AG04449 (cell line): ENCODE data around the gene ZFHX3.

ENCODE experiments used
- CTCF ChIA-PET: fragments of 350-600 bp; formaldehyde crosslinking; extraction: SDS; loops from one replicate; lab custom pipeline; 2021; ENCODE audit warnings: antibody characterized with exemption; lab: Yijun Ruan, JAX
- POLR2A ChIA-PET: fragments of 400-600, 350-600 bp; formaldehyde crosslinking; extraction: SDS; loops from one replicate; lab custom pipeline; 2020; ENCODE audit warnings: antibody characterized with exemption, inconsistent platforms; lab: Yijun Ruan, JAX
- DNase-seq: peaks from one replicate; pipeline ENCODE4 v3.0.0-alpha.2; 2010; ENCODE audit warnings: low read depth, low spot score
- H3K4me3 ChIP-seq: 2 replicates; pipeline ENCODE4 v1.5.1; 2011; ENCODE audit warnings: low read depth, mild to moderate bottlenecking, control low read depth, low read length
- TF ChIP-seq, protein P1 (sequence below): IDR thresholded peaks from one replicate; pipeline ENCODE4 v1.5.1; 2011; ENCODE audit warnings: mild to moderate bottlenecking, moderate library complexity, low read length, control low read depth, inconsistent platforms; ENCODE audit not compliant: insufficient read depth; ENCODE audit errors: missing control alignments

The ZFHX3 gene

DNA sequence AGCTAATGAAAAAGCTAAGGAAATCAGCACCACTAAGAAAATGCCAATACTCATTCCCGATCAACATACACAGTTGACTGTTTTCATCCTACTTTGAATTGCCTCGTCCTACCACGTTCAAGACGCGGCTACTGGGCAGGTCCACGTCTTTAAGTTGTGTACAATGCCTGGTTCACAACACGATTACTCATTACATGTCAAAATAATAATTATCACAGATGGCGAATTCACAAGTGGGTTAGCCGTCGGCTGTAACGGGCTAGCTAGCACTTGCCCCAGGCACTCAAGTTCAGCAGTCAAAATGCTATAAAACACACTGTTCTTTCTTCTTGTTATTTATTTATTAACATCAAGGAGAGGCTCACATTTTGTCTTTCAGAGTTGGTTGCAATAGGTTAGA lies 124.2 kb downstream of the ZFHX3 start:
- DNase-seq = no peak
- TF ChIP-seq, protein P1, sequence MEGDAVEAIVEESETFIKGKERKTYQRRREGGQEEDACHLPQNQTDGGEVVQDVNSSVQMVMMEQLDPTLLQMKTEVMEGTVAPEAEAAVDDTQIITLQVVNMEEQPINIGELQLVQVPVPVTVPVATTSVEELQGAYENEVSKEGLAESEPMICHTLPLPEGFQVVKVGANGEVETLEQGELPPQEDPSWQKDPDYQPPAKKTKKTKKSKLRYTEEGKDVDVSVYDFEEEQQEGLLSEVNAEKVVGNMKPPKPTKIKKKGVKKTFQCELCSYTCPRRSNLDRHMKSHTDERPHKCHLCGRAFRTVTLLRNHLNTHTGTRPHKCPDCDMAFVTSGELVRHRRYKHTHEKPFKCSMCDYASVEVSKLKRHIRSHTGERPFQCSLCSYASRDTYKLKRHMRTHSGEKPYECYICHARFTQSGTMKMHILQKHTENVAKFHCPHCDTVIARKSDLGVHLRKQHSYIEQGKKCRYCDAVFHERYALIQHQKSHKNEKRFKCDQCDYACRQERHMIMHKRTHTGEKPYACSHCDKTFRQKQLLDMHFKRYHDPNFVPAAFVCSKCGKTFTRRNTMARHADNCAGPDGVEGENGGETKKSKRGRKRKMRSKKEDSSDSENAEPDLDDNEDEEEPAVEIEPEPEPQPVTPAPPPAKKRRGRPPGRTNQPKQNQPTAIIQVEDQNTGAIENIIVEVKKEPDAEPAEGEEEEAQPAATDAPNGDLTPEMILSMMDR = no peak
- POLR2A ChIA-PET = no interaction called here
- H3K4me3 ChIP-seq = no peak overlapping the region
- CTCF ChIA-PET = no interaction called here

DNA sequence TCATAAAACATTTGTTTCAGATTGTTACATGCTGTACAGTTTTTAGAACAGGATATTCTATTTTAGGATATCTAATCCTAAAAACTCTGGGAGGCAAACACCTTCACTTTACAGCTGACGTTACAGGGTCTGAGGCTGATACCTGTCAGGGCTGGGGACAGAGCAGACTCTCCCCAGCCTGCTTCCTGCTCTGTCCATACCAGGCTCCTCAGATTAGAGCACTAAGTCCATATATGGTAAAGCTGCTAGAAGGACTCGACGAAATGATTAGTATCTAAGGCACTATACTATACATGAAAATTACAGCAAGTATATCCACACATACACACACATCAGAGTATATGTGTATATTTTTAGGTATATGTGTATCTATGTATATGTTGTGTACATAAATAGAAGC lies 125.2 kb downstream of the ZFHX3 start:
- POLR2A ChIA-PET = no interaction called here
- TF ChIP-seq, protein P1 = no peak
- CTCF ChIA-PET = no interaction called here
- H3K4me3 ChIP-seq = no peak overlapping the region
- no peak for DNase-seq

DNA sequence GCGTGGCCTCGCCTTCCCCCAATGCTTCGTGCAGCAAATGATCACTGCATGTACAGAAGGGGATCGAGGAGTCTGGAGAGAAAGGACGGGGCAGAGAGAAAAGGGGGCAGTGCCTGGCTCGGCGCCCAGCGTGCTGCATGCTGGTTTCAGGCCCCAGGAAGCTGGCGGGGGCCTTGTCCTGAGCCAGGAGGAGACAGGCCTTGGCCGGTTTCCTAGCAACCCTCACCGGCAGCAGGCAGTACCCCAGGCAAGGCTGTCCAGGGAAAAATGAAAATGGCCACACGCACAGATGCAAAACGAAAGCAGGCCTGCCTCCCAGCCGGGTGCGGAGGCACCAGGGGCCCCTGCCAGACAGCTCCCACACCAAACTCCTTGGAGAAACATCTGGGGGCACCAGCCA lies 126.3 kb downstream of the ZFHX3 start:
- TF ChIP-seq, protein P1 = no peak
- no peak for DNase-seq
- ChIA-PET CTCF (no interaction called here), POLR2A (no interaction called here)
- peak overlapping the region; percentile 6; the same call in 1 of the 2 replicates for H3K4me3 ChIP-seq

DNA sequence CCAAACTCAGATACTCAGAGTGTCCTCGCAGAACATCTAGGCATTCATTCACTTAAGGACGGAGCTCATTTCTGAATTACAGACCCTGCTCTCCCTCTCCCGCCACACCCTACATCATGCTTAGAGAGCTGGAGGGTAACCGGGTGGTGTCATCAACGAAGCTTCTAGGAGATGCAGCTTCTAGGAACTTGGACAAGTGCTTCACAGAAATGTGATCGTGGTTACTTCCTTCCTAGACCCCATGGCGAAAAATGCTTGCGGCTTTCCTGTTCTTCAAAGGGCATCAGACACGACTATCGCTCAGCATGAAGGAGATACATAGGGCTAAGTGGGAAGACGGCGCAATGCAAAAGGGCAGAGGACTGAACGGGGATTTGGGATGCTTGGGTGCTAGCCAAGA lies 126.8 kb downstream of the ZFHX3 start:
- TF ChIP-seq, protein P1 = no peak
- no peak for DNase-seq
- ChIA-PET POLR2A (no interaction called here), CTCF (interaction anchor here (1.8 kb wide), 1 partner anchor 796 kb away, joined by 3 read pairs; no protein-coding TSS in a partner anchor)
- no peak overlapping the region for H3K4me3 ChIP-seq

DNA sequence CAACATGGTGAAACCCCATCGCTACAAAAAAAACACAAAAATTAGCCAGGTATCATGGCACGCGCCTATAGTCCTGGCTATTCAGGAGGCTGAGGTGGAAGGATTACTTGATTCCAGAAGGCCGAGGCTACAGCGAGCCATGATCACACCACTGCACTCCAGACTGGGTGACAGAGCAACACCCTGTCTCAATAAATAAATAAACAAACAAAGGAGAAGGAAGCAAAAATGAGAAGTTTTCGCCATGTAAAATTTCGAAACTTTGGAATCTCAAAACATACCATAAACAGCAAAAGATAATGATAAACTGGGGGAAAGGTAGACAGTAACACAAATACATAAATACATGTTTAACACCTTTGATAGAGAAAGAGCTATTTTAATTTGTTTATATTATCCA lies 130.9 kb downstream of the ZFHX3 start:
- TF ChIP-seq, protein P1 = no peak
- CTCF ChIA-PET = interaction anchor here (1.6 kb wide), 1 partner anchor 8 kb away, joined by 5 read pairs; no protein-coding TSS in a partner anchor
- no peak overlapping the region for H3K4me3 ChIP-seq
- no peak for DNase-seq
- POLR2A ChIA-PET = no interaction called here

DNA sequence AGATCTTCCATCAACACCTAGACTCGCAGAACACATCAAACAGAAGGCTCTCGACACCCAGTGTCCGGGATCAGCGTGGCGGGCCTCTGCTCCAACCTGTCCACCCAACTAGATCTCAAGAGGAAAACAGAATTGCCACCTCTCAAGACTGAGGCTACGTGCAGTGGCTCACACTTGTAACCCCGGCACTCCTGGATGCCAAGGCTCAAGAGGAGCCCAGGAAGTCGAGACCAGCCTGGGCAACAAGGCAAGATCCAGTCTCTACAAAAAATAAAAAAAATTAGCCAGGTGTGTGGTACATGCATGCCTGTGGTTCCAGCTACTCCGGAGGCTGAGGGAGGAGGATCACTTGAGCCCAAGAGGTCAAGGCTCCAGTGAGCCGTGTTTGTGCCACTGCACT lies 132.6 kb downstream of the ZFHX3 start:
- no peak for DNase-seq
- TF ChIP-seq, protein P1 = no peak
- CTCF ChIA-PET = no interaction called here
- POLR2A ChIA-PET = no interaction called here
- no peak overlapping the region for H3K4me3 ChIP-seq
